GM19455 (cell line): ENCODE results near the gene TTLL8.

Source experiments
- ATAC-seq: cut with Tn5 transposase; IDR thresholded peaks from one replicate; pipeline ENCODE4 v1.9.1; 2021; ENCODE audit not compliant: unreplicated experiment

The TTLL8 gene

GRCh38 chr22:50045211-50046018 is 12.7 kb downstream of the TTLL8 start:
- no peak for ATAC-seq

GRCh38 chr22:50044485-50045118 is 13.5 kb downstream of the TTLL8 start:
- ATAC-seq = no peak

DNA sequence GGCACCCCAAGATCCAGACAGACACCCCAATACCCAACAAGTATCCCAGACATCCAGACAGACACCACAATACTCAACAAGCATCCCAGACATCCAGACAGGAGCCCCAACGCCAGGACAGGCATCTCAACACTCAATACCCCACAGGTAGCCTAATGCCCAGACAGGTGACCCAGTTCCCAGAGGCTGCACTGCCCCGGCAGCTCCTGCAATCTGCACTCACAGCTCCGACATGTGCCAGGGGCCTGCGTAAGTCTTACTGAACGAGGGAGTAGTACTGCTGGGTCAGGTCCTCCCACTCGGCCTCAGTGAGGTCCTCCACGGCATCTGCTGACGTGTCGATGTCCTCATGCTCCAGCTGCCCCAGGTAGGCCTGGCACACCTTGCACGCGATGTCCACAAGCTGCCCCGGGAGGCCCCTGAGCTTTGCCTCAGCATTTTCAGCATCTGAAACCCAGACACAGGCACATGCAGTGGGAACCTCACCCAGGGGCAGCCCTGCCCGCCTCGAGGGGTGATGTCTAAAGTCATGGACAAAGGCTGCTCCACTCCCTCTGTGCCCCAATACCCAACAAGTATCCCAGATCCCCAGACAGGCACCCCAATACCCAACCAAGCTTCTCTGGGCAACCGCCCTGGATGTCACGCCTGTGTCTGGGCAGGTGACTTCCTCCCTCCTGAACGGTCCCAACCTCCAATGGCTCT is 16.6 kb downstream of the TTLL8 start:
- ATAC-seq = no peak

DNA sequence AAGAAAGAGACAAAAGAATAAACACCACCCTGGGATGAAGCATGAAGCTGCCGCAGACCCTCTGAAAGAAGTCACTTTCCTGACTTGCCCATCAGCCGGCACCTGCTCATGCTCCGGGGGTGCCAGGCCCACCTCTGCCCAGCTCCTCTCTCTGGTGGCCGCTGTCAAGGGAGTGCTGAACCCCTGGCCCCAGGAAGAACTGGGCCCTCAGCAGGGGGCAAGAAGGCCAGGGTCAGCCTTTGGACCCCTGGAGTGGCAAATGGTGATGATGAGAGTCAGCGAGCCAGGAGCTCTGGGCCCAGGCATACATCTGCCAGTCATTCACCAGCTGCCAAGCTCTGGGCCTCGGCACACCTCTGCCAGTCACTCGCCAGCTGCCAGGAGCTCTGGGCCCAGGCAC is 17.4 kb downstream of the TTLL8 start:
- no peak for ATAC-seq

GRCh38 chr22:50039669-50040443 is 18.2 kb downstream of the TTLL8 start:
- ATAC-seq = no peak

GRCh38 chr22:50035976-50036724 is 21.9 kb downstream of the TTLL8 start:
- no peak for ATAC-seq

DNA sequence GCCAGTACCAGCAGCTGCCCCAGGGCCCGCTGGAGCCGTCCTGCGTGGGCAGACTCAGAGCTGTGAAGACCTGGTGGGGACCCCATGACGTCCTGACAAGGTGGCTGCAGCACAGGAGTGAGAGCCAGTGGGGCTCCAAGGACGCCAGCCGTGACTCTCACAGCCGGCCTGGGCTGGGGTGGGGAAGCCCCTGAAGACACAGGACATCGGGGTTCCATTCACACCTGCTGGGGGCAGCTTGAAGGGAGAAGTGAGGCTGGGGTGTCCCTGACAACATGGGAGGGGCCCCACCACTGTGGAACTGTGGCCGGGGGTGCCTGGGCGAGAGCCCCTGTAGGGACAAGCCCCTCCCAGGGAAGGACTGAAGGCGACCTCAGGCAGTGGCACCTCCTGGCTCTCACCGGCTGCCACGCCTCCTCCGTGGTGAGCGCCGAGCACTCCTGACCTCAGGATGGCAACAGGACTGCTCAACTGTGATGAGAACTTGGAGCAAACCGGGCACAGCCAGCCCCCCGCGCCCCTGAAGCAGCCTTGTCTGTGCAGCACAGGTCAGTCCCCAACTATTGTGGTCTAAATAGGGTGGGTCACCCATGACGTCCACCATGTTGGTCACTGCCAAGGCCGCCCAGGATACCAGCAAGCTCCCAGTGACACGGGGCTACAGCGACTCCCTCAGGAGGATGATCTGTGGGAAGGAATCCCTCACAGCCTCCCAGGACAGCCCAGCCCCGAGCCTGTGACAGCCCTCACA is 22.8 kb downstream of the TTLL8 start:
- no peak for ATAC-seq

DNA sequence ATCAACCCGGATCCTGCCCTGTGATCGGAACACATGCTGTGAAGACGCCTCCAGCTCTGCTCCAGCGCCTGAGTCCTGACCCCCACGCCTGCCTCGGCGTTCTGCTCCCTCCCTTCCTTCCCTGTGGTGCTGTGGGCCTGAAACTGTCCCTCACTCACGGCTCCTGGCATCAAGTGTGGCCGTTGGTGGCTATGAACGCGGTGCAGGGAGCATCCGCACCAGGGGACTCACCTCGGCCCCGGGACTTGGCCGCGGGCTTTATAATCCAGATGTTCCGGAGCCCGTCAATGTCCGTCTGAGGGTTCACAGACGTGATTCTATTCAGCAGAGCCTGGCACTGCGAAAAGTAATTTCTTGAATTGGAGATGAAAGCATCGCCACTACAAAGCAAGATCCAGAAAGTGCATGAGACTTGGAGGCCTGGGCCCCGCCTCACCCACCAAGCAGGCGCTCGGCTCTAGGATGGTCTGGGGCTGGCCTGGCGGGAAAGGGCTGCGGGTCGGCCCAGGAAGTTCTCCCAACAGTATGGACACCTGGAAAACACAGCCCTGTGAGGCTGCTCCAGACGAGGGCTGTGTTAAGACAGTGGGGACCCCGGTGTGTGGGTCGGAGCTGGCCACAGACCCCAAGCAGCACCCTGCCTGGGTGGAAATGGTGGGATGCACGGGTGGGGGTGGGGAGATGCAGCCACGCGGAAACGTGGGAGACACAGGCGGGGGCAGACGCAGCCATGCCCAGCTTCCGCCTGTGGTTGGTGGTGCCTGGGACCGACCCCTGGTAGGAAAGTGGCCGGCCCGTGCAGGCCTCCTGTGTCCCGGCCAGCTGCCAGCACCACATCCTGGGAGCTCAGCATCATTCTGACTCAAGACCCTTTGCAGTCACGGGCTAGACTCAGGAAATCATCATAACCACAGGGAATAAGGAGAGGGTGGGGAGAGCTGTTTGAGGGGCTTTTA is 23.7 kb downstream of the TTLL8 start:
- no peak for ATAC-seq

- ATAC-seq = no peak
Observed at GRCh38 chr22:50032941-50033601, 25.0 kb downstream of the TTLL8 start.

GRCh38 chr22:50032109-50032871 is 25.8 kb downstream of the TTLL8 start:
- ATAC-seq = no peak

DNA sequence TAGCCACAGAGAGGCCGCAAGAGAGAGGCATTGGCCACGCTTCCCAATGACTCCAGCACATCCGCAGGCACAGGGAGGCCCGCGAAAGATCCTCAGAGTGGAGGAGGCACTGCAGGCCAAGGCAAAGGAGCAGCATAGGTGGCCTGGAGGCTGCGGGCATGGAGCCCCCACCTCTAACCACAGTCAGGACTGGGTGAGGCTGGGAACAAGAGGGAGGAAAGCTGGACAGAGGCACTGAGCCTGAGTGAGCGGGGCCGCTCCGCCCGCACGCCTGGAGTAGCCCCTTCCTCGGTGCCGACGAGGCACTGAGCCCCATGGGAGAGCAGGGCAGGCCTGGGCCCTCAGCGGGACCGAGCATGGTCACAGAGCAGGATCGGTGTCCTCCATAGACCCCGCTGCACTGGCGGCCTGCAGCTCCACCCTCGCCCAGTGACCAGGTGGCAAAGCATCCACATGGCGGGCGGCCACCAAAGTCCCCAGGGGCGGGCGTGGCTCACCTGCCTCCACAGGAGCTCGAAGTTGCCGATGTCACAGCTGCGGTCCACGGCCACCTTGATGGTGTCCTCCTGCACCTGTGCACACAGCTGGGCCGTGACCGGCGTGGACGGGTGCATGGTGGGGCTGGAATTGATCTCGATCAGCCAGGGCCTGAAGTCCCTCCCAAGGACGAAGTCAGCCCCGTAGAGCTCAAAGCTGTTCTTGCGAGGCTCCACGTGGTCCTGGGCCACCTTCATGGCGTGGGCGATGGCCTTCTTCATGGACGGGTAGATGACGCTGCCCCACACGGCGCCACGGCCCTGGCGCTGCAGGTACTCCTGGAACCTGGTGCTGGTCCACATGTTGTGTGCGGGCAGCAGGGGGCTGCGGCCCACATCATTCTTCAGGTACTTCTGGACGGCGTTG is 26.7 kb downstream of the TTLL8 start:
- ATAC-seq = no peak

DNA sequence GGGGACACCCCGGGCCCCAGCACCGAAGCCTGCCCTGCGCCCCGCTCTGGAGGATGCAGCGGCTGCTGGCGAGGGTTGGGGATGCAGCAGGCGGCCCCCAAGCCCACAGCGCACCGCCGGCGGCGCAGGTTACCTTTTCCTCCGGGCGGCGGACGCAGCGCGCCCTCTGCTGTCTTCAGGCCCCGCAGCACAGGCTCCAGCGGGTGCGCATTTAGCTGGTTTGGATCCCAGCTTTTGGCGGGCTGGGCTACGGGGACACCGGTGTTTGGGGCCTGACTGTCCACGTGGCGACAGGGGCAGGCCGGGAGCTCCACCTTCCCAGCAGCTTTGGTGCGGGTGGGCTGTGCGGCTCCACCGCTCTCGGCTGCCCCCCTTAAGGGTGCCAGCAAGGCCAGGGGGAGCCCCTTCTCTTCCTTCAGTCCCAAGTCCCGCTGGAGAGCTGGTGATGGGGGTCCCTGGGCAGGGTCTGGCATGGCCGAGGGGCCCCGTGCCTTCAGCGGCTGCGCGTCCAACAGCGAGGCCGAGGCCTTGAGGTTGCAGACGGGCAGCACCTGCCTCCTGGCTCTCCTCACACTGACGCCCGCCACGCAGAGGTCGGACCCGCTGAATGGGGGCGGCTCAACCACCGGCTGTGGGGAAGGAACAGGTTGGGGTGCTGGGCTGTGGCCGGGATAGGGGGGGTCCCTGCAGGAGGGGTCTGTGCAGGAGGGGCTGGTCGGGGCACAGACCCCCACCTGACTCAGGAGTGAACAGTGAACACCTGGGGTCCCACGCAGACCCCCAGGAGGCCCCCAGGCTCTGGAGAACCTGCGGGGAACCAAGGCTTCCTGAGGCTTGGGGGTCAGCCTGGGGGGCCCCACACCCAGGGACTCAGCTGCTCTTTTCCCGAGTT is 27.6 kb downstream of the TTLL8 start:
- no peak for ATAC-seq

- ATAC-seq = no peak
Observed at GRCh38 chr22:50027639-50028537, 30.2 kb downstream of the TTLL8 start.

- no peak for ATAC-seq
Observed at GRCh38 chr22:50025993-50026392, 32.1 kb downstream of the TTLL8 start.
